Lung (tissue), 12 donors: Measurements from ENCODE around the gene CDC37L1. TPM values are rescaled to one million over a fixed set of nuclear protein-coding genes. Genes with fewer than 3 reads are reported as not detected.

Experiments
- ATAC-seq: fragments of 200-7000 bp; cut with Tn5 transposase; one replicate; pipeline ENCODE4 v1.9.1; 2020; ENCODE audit warnings: moderate number of reproducible peaks; ENCODE audit not compliant: insufficient read depth, low FRiP score
- DNase-seq, 3 donors: peaks; one replicate each; pipeline ENCODE4 v3.0.0-alpha.2; 2013 to 2017
- H3K27ac ChIP-seq, 2 donors: one replicate each; pipeline ENCODE4 v1.5.1; 2013; ENCODE audit warnings: mild to moderate bottlenecking in 2 of 2, moderate library complexity in 2 of 2, control low read depth in 1 of 2, inconsistent platforms in 1 of 2, low read depth in 1 of 2, low read length in 1 of 2
- H3K27me3 ChIP-seq, 3 donors: one replicate each; pipeline ENCODE4 v1.5.1; 2013; ENCODE audit warnings: low read length in 2 of 3; ENCODE audit not compliant: control insufficient read depth in 3 of 3, insufficient read depth in 3 of 3
- H3K36me3 ChIP-seq, 4 donors: one replicate each; pipeline ENCODE4 v1.5.1; 2013; ENCODE audit warnings: low read length in 4 of 4, mild to moderate bottlenecking in 1 of 4, moderate library complexity in 1 of 4; ENCODE audit not compliant: control insufficient read depth in 4 of 4, insufficient read depth in 4 of 4
- H3K4me1 ChIP-seq, 5 donors: one replicate each; pipeline ENCODE4 v1.5.1; 2013; ENCODE audit warnings: low read length in 5 of 5, mild to moderate bottlenecking in 2 of 5, moderate library complexity in 1 of 5; ENCODE audit not compliant: control insufficient read depth in 5 of 5, insufficient read depth in 5 of 5
- H3K4me3 ChIP-seq: one replicate; pipeline ENCODE4 v1.5.1; 2013; ENCODE audit warnings: mild to moderate bottlenecking, control low read depth, moderate library complexity
- H3K9ac ChIP-seq, 2 donors: one replicate each; pipeline ENCODE4 v1.5.1; 2013; ENCODE audit warnings: low read length in 2 of 2, control low read depth in 1 of 2; ENCODE audit not compliant: insufficient read depth in 1 of 2
- H3K9me3 ChIP-seq, 4 donors: one replicate each; pipeline ENCODE4 v1.5.1; 2013; ENCODE audit warnings: low read length in 3 of 4, mild to moderate bottlenecking in 1 of 4, moderate library complexity in 1 of 4; ENCODE audit not compliant: control insufficient read depth in 4 of 4, insufficient read depth in 3 of 4
- CTCF ChIP-seq: IDR thresholded peaks from 2 replicates; pipeline ENCODE4 v1.5.1; 2012; ENCODE audit warnings: mild to moderate bottlenecking; ENCODE audit errors: control extremely low read depth, extremely low read depth
- WGBS, 2 donors: extraction: QIAGEN DNeasy Blood & Tissue Kit; methylation state at CpG; one replicate each; pipeline ENCODE4 v1.1.7; 2013; 5-methylcytosine and 5-hydroxymethylcytosine counted together
- polyA plus RNA-seq, 2 donors: library from polyadenylated mRNA; stranded (reverse); fragments of 200-250 nt; gene quantifications; one replicate each; pipeline ENCODE4 v1.2.1, GENCODE V29; 2013
- total RNA-seq, 2 donors: library from RNA; depleted of rRNA in 1 of 2; stranded (reverse); fragments of >200 nt in 1 of 2; gene quantifications; one replicate each; pipeline ENCODE4 v1.2.1, GENCODE V29; 2014 to 2021
- donor health status: control.
- donor health status: control.
- donor health status: Bipolar disorder and iron deficiency.
- donor health status: healthy.
- donor health status: DM: yes; HTN: yes; CAD: no.

CDC37L1 gene
- total and polyA plus RNA-seq, 4 donors: 9.3 to 30.7 (median 14.1) TPM

- Histone ChIP-seq H3K36me3 (peaks cover 0 to 2% (median under 1%) of the 10 kb centered on the region in 4 donors), H3K4me3 (no peak overlapping the region), H3K9ac (no peak overlapping the region), H3K4me1 (peaks cover 0 to 4% (median 0%) of the 10 kb centered on the region in 5 donors), H3K27ac (no peak overlapping the region), H3K27me3 (no peaks in the 10 kb centered on the region), H3K9me3 (no peaks in the 10 kb centered on the region)
- DNase-seq: no peak
- no peak for ATAC-seq
- WGBS, 2 donors: 47 to 61% methylated on average over 1 of the region's 1 CpG
- no peak for TF ChIP-seq CTCF
These were observed 48.2 kb downstream of the CDC37L1 start for GRCh38 chr9:4727593-4727992.

- 98 to 100% methylated on average over 1 of the region's 1 CpG for WGBS, 2 donors
- Histone ChIP-seq H3K4me3 (no peak overlapping the region), H3K9me3 (no peaks in the 10 kb centered on the region), H3K36me3 (no peaks in the 10 kb centered on the region), H3K4me1 (peaks cover 0 to 7% (median 0%) of the 10 kb centered on the region in 5 donors), H3K27ac (no peak overlapping the region), H3K27me3 (no peaks in the 10 kb centered on the region), H3K9ac (no peak overlapping the region)
- TF ChIP-seq CTCF: no peak
- no peak for ATAC-seq
- no peak for DNase-seq
These were observed 53.5 kb downstream of the CDC37L1 start for GRCh38 chr9:4732890-4733289.

GRCh38 chr9:4734150-4734549, 54.8 kb downstream of the CDC37L1 start:
- Histone ChIP-seq H3K4me1 (peaks cover 0 to 7% (median 4%) of the 10 kb centered on the region in 5 donors), H3K27ac (no peak overlapping the region), H3K36me3 (no peaks in the 10 kb centered on the region), H3K9me3 (no peaks in the 10 kb centered on the region), H3K27me3 (no peaks in the 10 kb centered on the region), H3K9ac (no peak overlapping the region), H3K4me3 (no peak overlapping the region)
- no peak for TF ChIP-seq CTCF
- DNase-seq (no peak), ATAC-seq (no peak)
- WGBS, 2 donors: 93 to 98% methylated on average over 2 of the region's 2 CpGs
